Astrocyte (in vitro differentiated cells and primary cell): ENCODE data around the gene CNTROB. TPM values are rescaled to one million over a fixed set of nuclear protein-coding genes. Genes with fewer than 3 reads are reported as not detected.

Source experiments
- DNase-seq: peaks from one replicate; pipeline ENCODE4 v3.0.0-alpha.2; 2010; ENCODE audit warnings: low read depth
- FAIRE-seq: peaks from 2 replicates; lab custom pipeline; 2011; peaks lifted over from hg19 to GRCh38; lab: Jason Lieb, UNC
- H2AFZ ChIP-seq: 2 replicates; pipeline ENCODE4 v1.6.0; 2012; ENCODE audit warnings: low read depth, low read length, inconsistent platforms
- H3K27ac ChIP-seq: 2 replicates; pipeline ENCODE4 v1.5.1; 2011; ENCODE audit warnings: low read depth, low read length, inconsistent platforms
- H3K27me3 ChIP-seq: 2 replicates; pipeline ENCODE4 v1.6.0; 2011; ENCODE audit warnings: low read length, inconsistent platforms; ENCODE audit not compliant: insufficient read depth
- H3K36me3 ChIP-seq: 2 replicates; pipeline ENCODE4 v1.5.1; 2011; ENCODE audit warnings: low read length, inconsistent platforms; ENCODE audit not compliant: insufficient read depth
- H3K4me1 ChIP-seq: 2 replicates; pipeline ENCODE4 v1.5.1; 2011; ENCODE audit warnings: low read length, inconsistent platforms; ENCODE audit not compliant: insufficient read depth
- H3K4me2 ChIP-seq: 2 replicates; pipeline ENCODE4 v1.6.0; 2012; ENCODE audit warnings: low read length, inconsistent platforms
- H3K4me3 ChIP-seq: 2 replicates; pipeline ENCODE4 v1.5.1; 2011; ENCODE audit warnings: low read depth, mild to moderate bottlenecking, low read length, inconsistent platforms; ENCODE audit not compliant: insufficient read depth
- H3K79me2 ChIP-seq: 2 replicates; pipeline ENCODE4 v1.6.0; 2012; ENCODE audit warnings: mild to moderate bottlenecking, low read length, inconsistent platforms; ENCODE audit not compliant: insufficient read depth
- H3K9ac ChIP-seq: 2 replicates; pipeline ENCODE4 v1.6.0; 2012; ENCODE audit warnings: mild to moderate bottlenecking, low read length, inconsistent platforms
- H3K9me3 ChIP-seq: 2 replicates; pipeline ENCODE4 v1.5.1; 2012; ENCODE audit warnings: low read depth, mild to moderate bottlenecking, low read length, inconsistent platforms; ENCODE audit not compliant: insufficient read depth
- H4K20me1 ChIP-seq: 2 replicates; pipeline ENCODE4 v1.6.0; 2012; ENCODE audit warnings: low read length, inconsistent platforms; ENCODE audit not compliant: insufficient read depth
- H3K27ac Mint-ChIP-seq: one replicate; pipeline ENCODE4 v1.8.0; 2021; ENCODE audit warnings: mild to moderate bottlenecking, mixed read lengths; ENCODE audit not compliant: unreplicated experiment
- H3K27me3 Mint-ChIP-seq: one replicate; pipeline ENCODE4 v1.8.0; 2021; ENCODE audit warnings: low read depth, mixed read lengths; ENCODE audit not compliant: unreplicated experiment
- H3K36me3 Mint-ChIP-seq: one replicate; pipeline ENCODE4 v1.8.0; 2021; ENCODE audit warnings: low read depth, mixed read lengths; ENCODE audit not compliant: unreplicated experiment
- H3K4me1 Mint-ChIP-seq: one replicate; pipeline ENCODE4 v1.8.0; 2021; ENCODE audit warnings: low read depth, mixed read lengths; ENCODE audit not compliant: unreplicated experiment
- H3K4me3 Mint-ChIP-seq: one replicate; pipeline ENCODE4 v1.8.0; 2021; ENCODE audit warnings: mild to moderate bottlenecking, moderate library complexity, mixed read lengths; ENCODE audit not compliant: unreplicated experiment
- H3K9me3 Mint-ChIP-seq: one replicate; pipeline ENCODE4 v1.8.0; 2021; ENCODE audit warnings: mild to moderate bottlenecking, mixed read lengths; ENCODE audit not compliant: unreplicated experiment
- EZH2 ChIP-seq: IDR thresholded peaks from 2 replicates; pipeline ENCODE4 v1.6.1; 2012; ENCODE audit warnings: mild to moderate bottlenecking, low read length, inconsistent platforms; ENCODE audit not compliant: insufficient read depth
- total RNA-seq: library from RNA; stranded (reverse); gene quantifications from 2 replicates; pipeline ENCODE4 v1.2.1, GENCODE V29; 2021
- TF ChIP-seq, protein P1 (sequence below): IDR thresholded peaks from 2 replicates; pipeline ENCODE4 v1.5.1; 2011; ENCODE audit warnings: low read depth, mild to moderate bottlenecking, inconsistent platforms, low read length, moderate library complexity; ENCODE audit not compliant: insufficient read depth

Gene CNTROB
- total RNA-seq, 1 donor from 2014 or later: 25.3 TPM

DNA sequence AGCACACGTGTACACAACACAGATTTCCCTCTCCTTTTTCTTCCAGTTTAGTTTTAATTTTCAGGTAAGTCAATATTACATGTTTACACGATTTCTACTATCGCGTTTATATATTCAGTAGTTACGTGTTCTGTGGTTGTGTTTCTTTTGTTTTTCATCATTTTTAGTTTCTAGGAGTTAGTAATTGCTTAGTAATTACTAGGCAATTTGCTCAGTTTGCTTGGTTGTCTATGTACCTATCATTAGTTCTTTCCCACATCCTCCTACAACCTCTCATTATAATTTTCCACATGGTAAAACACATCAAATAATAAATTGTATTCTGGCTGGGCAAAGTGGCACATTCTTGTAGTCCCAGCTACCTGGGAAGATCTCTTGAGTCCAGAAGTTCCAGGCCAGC is 45.8 kb downstream of the CNTROB start:
- DNase-seq (no peak), FAIRE-seq (no peak)

DNA sequence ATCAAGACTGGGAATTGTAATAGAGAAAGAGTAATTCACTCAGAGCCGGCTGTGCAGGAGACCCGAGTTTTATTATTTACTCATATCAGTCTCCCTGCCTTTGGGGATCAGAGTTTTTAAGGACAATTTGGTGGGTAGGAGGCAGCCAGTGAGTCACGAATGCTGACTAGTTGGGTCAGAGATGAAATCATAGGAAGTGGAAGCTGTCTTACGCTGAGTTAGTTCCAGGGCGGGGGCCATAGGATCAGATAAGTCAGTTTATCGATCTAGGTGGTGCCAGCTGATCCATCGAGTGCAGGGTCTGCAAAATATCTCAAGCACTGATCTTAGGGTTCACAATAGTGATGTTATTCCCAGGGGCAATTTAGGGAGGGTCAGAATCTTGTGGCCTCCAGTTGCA is 50.2 kb downstream of the CNTROB start:
- Histone ChIP-seq H4K20me1 (no peaks in the 10 kb centered on the region), H3K4me3 (peak overlapping the region; percentile 24), H2AFZ (peak overlapping the region; percentile 35), H3K4me1 (peaks cover 14% of the 10 kb centered on the region), H3K9ac (peak overlapping the region; percentile 6), H3K4me2 (peak overlapping the region; percentile 76), H3K27me3 (no peaks in the 10 kb centered on the region), H3K27ac (peak overlapping the region; percentile 39), H3K9me3 (no peaks in the 10 kb centered on the region), H3K79me2 (no peaks in the 10 kb centered on the region), H3K36me3 (no peaks in the 10 kb centered on the region)
- Mint-ChIP-seq H3K9me3 (peaks cover 1% of the 10 kb centered on the region), H3K4me1 (peaks cover 13% of the 10 kb centered on the region), H3K4me3 (no peak overlapping the region), H3K27me3 (peaks cover 7% of the 10 kb centered on the region), H3K36me3 (no peaks in the 10 kb centered on the region), H3K27ac (no peak overlapping the region)
- FAIRE-seq (no peak), DNase-seq (peak; percentile 69)
- no peak for TF ChIP-seq EZH2

More for the DNA sequence above, 45.8 kb downstream of the CNTROB start:
- Mint-ChIP-seq H3K4me1 (peaks cover 12% of the 10 kb centered on the region), H3K27ac (no peak overlapping the region), H3K9me3 (peaks cover 20% of the 10 kb centered on the region), H3K27me3 (peaks cover 12% of the 10 kb centered on the region), H3K4me3 (no peak overlapping the region), H3K36me3 (peaks cover 5% of the 10 kb centered on the region)
- no peaks in the 10 kb centered on the region for H3K79me2 ChIP-seq
- H3K9me3 ChIP-seq: peaks cover 9% of the 10 kb centered on the region
- TF ChIP-seq EZH2: no peak
- TF ChIP-seq, protein P1, sequence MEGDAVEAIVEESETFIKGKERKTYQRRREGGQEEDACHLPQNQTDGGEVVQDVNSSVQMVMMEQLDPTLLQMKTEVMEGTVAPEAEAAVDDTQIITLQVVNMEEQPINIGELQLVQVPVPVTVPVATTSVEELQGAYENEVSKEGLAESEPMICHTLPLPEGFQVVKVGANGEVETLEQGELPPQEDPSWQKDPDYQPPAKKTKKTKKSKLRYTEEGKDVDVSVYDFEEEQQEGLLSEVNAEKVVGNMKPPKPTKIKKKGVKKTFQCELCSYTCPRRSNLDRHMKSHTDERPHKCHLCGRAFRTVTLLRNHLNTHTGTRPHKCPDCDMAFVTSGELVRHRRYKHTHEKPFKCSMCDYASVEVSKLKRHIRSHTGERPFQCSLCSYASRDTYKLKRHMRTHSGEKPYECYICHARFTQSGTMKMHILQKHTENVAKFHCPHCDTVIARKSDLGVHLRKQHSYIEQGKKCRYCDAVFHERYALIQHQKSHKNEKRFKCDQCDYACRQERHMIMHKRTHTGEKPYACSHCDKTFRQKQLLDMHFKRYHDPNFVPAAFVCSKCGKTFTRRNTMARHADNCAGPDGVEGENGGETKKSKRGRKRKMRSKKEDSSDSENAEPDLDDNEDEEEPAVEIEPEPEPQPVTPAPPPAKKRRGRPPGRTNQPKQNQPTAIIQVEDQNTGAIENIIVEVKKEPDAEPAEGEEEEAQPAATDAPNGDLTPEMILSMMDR: no peak
- no peak overlapping the region for H3K4me2 ChIP-seq
- H3K9ac ChIP-seq: no peak overlapping the region
- H3K4me3 ChIP-seq: no peak overlapping the region
- no peaks in the 10 kb centered on the region for H3K36me3 ChIP-seq
- H2AFZ ChIP-seq: no peak overlapping the region
- peaks cover 13% of the 10 kb centered on the region for H3K4me1 ChIP-seq
- H3K27ac ChIP-seq: no peak overlapping the region
- H4K20me1 ChIP-seq: no peaks in the 10 kb centered on the region
- H3K27me3 ChIP-seq: no peaks in the 10 kb centered on the region

DNA sequence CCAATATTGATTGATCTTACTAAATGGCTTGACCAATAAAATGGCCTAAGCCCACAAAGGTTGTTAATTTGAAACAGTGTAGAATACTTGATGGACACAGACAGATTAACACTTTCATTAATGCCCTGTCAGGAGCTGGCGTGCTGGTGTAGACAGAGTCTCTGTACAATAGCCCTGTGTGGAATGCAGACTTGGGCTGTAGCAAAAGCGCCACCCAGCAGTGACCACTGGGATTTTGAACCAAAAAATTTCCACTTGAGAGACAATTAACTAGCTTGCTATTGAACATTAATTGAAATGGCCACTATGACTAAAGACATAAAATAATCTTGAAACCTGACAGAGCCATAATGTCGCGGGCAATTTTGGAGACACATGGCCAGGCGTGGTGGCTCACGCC is 50.7 kb downstream of the CNTROB start:
- Histone ChIP-seq H3K79me2 (no peaks in the 10 kb centered on the region), H3K4me1 (peaks cover 16% of the 10 kb centered on the region), H3K4me3 (peak overlapping the region; percentile 24), H4K20me1 (no peaks in the 10 kb centered on the region), H3K36me3 (no peaks in the 10 kb centered on the region), H3K9me3 (no peaks in the 10 kb centered on the region), H3K9ac (peak overlapping the region; percentile 6), H3K27ac (peak overlapping the region; percentile 39), H2AFZ (peak overlapping the region; percentile 35), H3K27me3 (no peaks in the 10 kb centered on the region), H3K4me2 (peak overlapping the region; percentile 76)
- no peak overlapping the region for H3K4me3 Mint-ChIP-seq
- TF ChIP-seq EZH2: no peak
- TF ChIP-seq, protein P1: no peak
- H3K27ac Mint-ChIP-seq: peak overlapping the region; percentile 41
- peaks cover 12% of the 10 kb centered on the region for H3K27me3 Mint-ChIP-seq
- no peaks in the 10 kb centered on the region for H3K9me3 Mint-ChIP-seq
- peak; percentile 22 for DNase-seq
- H3K36me3 Mint-ChIP-seq: no peaks in the 10 kb centered on the region
- H3K4me1 Mint-ChIP-seq: peaks cover 14% of the 10 kb centered on the region
- FAIRE-seq: no peak
